Stimulated activated CD8-positive, alpha-beta memory T cell treated with anti-CD3 and anti-CD28 coated beads, Interleukin-7, amount 100 ng/mL, for 48 hours (primary cell): ENCODE results near the gene CASP6.

ENCODE experiments used
- DNase-seq, 2 donors: peaks; one replicate each; pipeline ENCODE4 v3.0.0-alpha.2; 2020; ENCODE audit warnings: low read depth in 1 of 2; ENCODE audit errors: extremely low read depth in 1 of 2

CASP6 gene

GRCh38 chr4:109672169-109672930, 30.9 kb downstream of the CASP6 start:
- no peak for DNase-seq

GRCh38 chr4:109671350-109671749, 31.9 kb downstream of the CASP6 start:
- DNase-seq = no peak

- DNase-seq = no peak
These were observed 37.3 kb downstream of the CASP6 start for GRCh38 chr4:109665783-109666485.

- DNase-seq = no peak
These were observed 40.5 kb downstream of the CASP6 start for GRCh38 chr4:109662771-109663170.

- no peak for DNase-seq
These were observed 41.1 kb downstream of the CASP6 start for GRCh38 chr4:109662116-109662515.

- no peak for DNase-seq
These were observed 44.3 kb downstream of the CASP6 start for GRCh38 chr4:109658871-109659410.

GRCh38 chr4:109657854-109658418, 45.3 kb downstream of the CASP6 start:
- DNase-seq = no peak

- DNase-seq = no peak
These were observed 47.8 kb downstream of the CASP6 start for GRCh38 chr4:109655396-109655795.

GRCh38 chr4:109649872-109650271, 53.4 kb downstream of the CASP6 start:
- no peak for DNase-seq

GRCh38 chr4:109648997-109649575, 54.2 kb downstream of the CASP6 start:
- DNase-seq = no peak

- DNase-seq = no peak
These were observed 54.8 kb downstream of the CASP6 start for GRCh38 chr4:109648266-109648996.

- no peak for DNase-seq
These were observed 57.2 kb downstream of the CASP6 start for GRCh38 chr4:109645874-109646710.

- DNase-seq = no peak
These were observed 62.6 kb downstream of the CASP6 start for GRCh38 chr4:109640644-109641043.
